Endothelial cell (in vitro differentiated cells): ENCODE data around the gene LUC7L3. TPM values are rescaled to one million over a fixed set of nuclear protein-coding genes. Genes with fewer than 3 reads are reported as not detected.

ENCODE experiments used
- DNase-seq: peaks from one replicate; pipeline ENCODE4 v3.0.0; 2021; ENCODE audit warnings: low spot score
- H3K27ac Mint-ChIP-seq: one replicate; pipeline ENCODE4 v1.8.0; 2021; ENCODE audit warnings: mixed read lengths, inconsistent platforms; ENCODE audit not compliant: unreplicated experiment
- H3K27me3 Mint-ChIP-seq: one replicate; pipeline ENCODE4 v1.8.0; 2021; ENCODE audit warnings: mild to moderate bottlenecking, moderate library complexity, mixed read lengths, inconsistent platforms; ENCODE audit not compliant: unreplicated experiment
- H3K36me3 Mint-ChIP-seq: one replicate; pipeline ENCODE4 v1.8.0; 2021; ENCODE audit warnings: mild to moderate bottlenecking, low read depth, mixed read lengths, inconsistent platforms; ENCODE audit not compliant: unreplicated experiment
- H3K4me1 Mint-ChIP-seq: one replicate; pipeline ENCODE4 v1.8.0; 2021; ENCODE audit warnings: mild to moderate bottlenecking, mixed read lengths, inconsistent platforms; ENCODE audit not compliant: unreplicated experiment
- H3K4me3 Mint-ChIP-seq: one replicate; pipeline ENCODE4 v1.8.0; 2021; ENCODE audit warnings: mild to moderate bottlenecking, mixed read lengths, inconsistent platforms; ENCODE audit not compliant: unreplicated experiment
- H3K9me3 Mint-ChIP-seq: one replicate; pipeline ENCODE4 v1.8.0; 2021; ENCODE audit warnings: mixed read lengths, inconsistent platforms; ENCODE audit not compliant: unreplicated experiment
- CTCF ChIP-seq: fragments of 200-600 bp; sonication (generic); IDR thresholded peaks from one replicate; pipeline ENCODE4 v1.5.0; 2021; ENCODE audit warnings: antibody characterized with exemption; ENCODE audit not compliant: unreplicated experiment
- total RNA-seq: library from RNA; stranded (reverse); fragmentation: NEBNext Ultra II Directional; extraction: Animal tissue kit (Norgen Biotek cat#: 25700); gene quantifications from one replicate; pipeline ENCODE4 v1.2.1, GENCODE V29; 2021; ENCODE audit not compliant: unreplicated experiment

The LUC7L3 gene
- total RNA-seq, 1 donor from 2014 or later, result 94.1 TPM

- no peak for TF ChIP-seq CTCF
- Mint-ChIP-seq H3K9me3 (no peaks in the 10 kb centered on the region), H3K4me3 (no peak overlapping the region), H3K27ac (no peak overlapping the region), H3K27me3 (peaks cover 4% of the 10 kb centered on the region), H3K4me1 (peaks cover 7% of the 10 kb centered on the region), H3K36me3 (no peaks in the 10 kb centered on the region)
- no peak for DNase-seq
Observed at GRCh38 chr17:50686494-50687199, 32.8 kb upstream of the LUC7L3 start.

GRCh38 chr17:50687200-50688066 lies 32.0 kb upstream of the LUC7L3 start:
- Mint-ChIP-seq H3K9me3 (no peaks in the 10 kb centered on the region), H3K27ac (no peak overlapping the region), H3K36me3 (no peaks in the 10 kb centered on the region), H3K27me3 (peaks cover 3% of the 10 kb centered on the region), H3K4me3 (no peak overlapping the region), H3K4me1 (peaks cover 7% of the 10 kb centered on the region)
- no peak for DNase-seq
- TF ChIP-seq CTCF, result no peak

- DNase-seq, result no peak
- Mint-ChIP-seq H3K27ac (no peak overlapping the region), H3K27me3 (peaks cover 3% of the 10 kb centered on the region), H3K4me3 (no peak overlapping the region), H3K4me1 (peaks cover 7% of the 10 kb centered on the region), H3K36me3 (peaks cover under 1% of the 10 kb centered on the region), H3K9me3 (no peaks in the 10 kb centered on the region)
- no peak for TF ChIP-seq CTCF
Observed at GRCh38 chr17:50688245-50688644, 31.2 kb upstream of the LUC7L3 start.

- no peak overlapping the region for H3K4me3 Mint-ChIP-seq
- no peaks in the 10 kb centered on the region for H3K9me3 Mint-ChIP-seq
- H3K36me3 Mint-ChIP-seq, result peaks cover 4% of the 10 kb centered on the region
- H3K27me3 Mint-ChIP-seq, result peaks cover 3% of the 10 kb centered on the region
- peaks cover 7% of the 10 kb centered on the region for H3K4me1 Mint-ChIP-seq
- DNase-seq, result no peak
- no peak for TF ChIP-seq CTCF
- H3K27ac Mint-ChIP-seq, result no peak overlapping the region
Observed at GRCh38 chr17:50689251-50689650, 30.2 kb upstream of the LUC7L3 start.
